Measurements from ENCODE around the gene RRBP1.

Gene RRBP1

GRCh38 chr20:17682103-17682888, at the start of gene RRBP1:
TSS of gene RRBP1 (minus strand) at chr20:17682242. CDS start at chr20:17660507, 21,735 bp downstream.
- DNase-seq, result peak; percentile 98

- DNase-seq, result no peak
These were observed 49.2 kb upstream of the RRBP1 start for GRCh38 chr20:17731233-17731632.

GRCh38 chr20:17730071-17730470, 48.0 kb upstream of the RRBP1 start:
- DNase-seq, result no peak

- DNase-seq, result no peak
These were observed 46.0 kb upstream of the RRBP1 start for GRCh38 chr20:17728074-17728473.

GRCh38 chr20:17727351-17727750, 45.3 kb upstream of the RRBP1 start:
- DNase-seq, result no peak

GRCh38 chr20:17726902-17727301, 44.9 kb upstream of the RRBP1 start:
- DNase-seq, result no peak

GRCh38 chr20:17725094-17725835, 43.2 kb upstream of the RRBP1 start:
- DNase-seq, result no peak

GRCh38 chr20:17723301-17723691, 41.3 kb upstream of the RRBP1 start:
- no peak for DNase-seq

- DNase-seq, result no peak
These were observed 40.7 kb upstream of the RRBP1 start for GRCh38 chr20:17722493-17723300.

GRCh38 chr20:17721802-17722486, 39.9 kb upstream of the RRBP1 start:
- no peak for DNase-seq

- no peak for DNase-seq
These were observed 38.7 kb upstream of the RRBP1 start for GRCh38 chr20:17720755-17721154.

GRCh38 chr20:17716331-17716730, 34.3 kb upstream of the RRBP1 start:
- no peak for DNase-seq

- no peak for DNase-seq
These were observed 33.0 kb upstream of the RRBP1 start for GRCh38 chr20:17715075-17715474.

GRCh38 chr20:17714597-17714996, 32.6 kb upstream of the RRBP1 start:
- DNase-seq, result no peak

- no peak for DNase-seq
These were observed 30.7 kb upstream of the RRBP1 start for GRCh38 chr20:17712708-17713107.

GRCh38 chr20:17712201-17712600, 30.2 kb upstream of the RRBP1 start:
- DNase-seq, result no peak

- no peak for DNase-seq
These were observed 29.2 kb upstream of the RRBP1 start for GRCh38 chr20:17711267-17711627.

GRCh38 chr20:17710379-17711266, 28.6 kb upstream of the RRBP1 start:
- DNase-seq, result no peak

GRCh38 chr20:17709361-17710293, 27.6 kb upstream of the RRBP1 start:
- no peak for DNase-seq

GRCh38 chr20:17708675-17709360, 26.8 kb upstream of the RRBP1 start:
- DNase-seq, result no peak

All from CD4-positive, alpha-beta T cell treated with Interleukin-1 beta for 1 hour (primary cell).